Brain microvascular endothelial cell (primary cell): Measurements from ENCODE around the gene PDZRN3.

Source experiments
- DNase-seq: peaks from one replicate; pipeline ENCODE4 v3.0.0-alpha.2; 2020
- H3K27ac ChIP-seq: fragments of 250-450 bp; sonication (Bioruptor Pico); 2 replicates; pipeline ENCODE4 v1.5.1; 2020; ENCODE audit warnings: mild to moderate bottlenecking, moderate library complexity
- H3K27me3 ChIP-seq: fragments of 250-450 bp; sonication (Bioruptor Pico); replicated peaks from 2 replicates; pipeline ENCODE4 v1.5.1; 2020; ENCODE audit warnings: mild to moderate bottlenecking
- H3K36me3 ChIP-seq: fragments of 250-450 bp; sonication (Bioruptor Pico); replicated peaks from 2 replicates; pipeline ENCODE4 v1.5.1; 2020; ENCODE audit warnings: mild to moderate bottlenecking
- H3K4me3 ChIP-seq: 2 replicates; pipeline ENCODE4 v1.5.1; 2011; ENCODE audit warnings: low read depth, mild to moderate bottlenecking, control low read depth, low read length, moderate library complexity
- in situ Hi-C: cut with HindIII; loops from 2 replicates; pipeline ENCODE4 v1.10.0; 2017; ENCODE audit warnings: low sequenced_read_pairs, low pct_ligation_motif_present
- TF ChIP-seq, protein P1 (sequence below): IDR thresholded peaks from 2 replicates; pipeline ENCODE4 v1.5.1; 2011; ENCODE audit warnings: low read depth, mild to moderate bottlenecking, moderate library complexity, low read length, control low read depth, inconsistent platforms; ENCODE audit errors: missing control alignments

PDZRN3 gene

GRCh38 chr3:73409138-73409763, 215.5 kb downstream of the PDZRN3 start:
- TF ChIP-seq, protein P1, sequence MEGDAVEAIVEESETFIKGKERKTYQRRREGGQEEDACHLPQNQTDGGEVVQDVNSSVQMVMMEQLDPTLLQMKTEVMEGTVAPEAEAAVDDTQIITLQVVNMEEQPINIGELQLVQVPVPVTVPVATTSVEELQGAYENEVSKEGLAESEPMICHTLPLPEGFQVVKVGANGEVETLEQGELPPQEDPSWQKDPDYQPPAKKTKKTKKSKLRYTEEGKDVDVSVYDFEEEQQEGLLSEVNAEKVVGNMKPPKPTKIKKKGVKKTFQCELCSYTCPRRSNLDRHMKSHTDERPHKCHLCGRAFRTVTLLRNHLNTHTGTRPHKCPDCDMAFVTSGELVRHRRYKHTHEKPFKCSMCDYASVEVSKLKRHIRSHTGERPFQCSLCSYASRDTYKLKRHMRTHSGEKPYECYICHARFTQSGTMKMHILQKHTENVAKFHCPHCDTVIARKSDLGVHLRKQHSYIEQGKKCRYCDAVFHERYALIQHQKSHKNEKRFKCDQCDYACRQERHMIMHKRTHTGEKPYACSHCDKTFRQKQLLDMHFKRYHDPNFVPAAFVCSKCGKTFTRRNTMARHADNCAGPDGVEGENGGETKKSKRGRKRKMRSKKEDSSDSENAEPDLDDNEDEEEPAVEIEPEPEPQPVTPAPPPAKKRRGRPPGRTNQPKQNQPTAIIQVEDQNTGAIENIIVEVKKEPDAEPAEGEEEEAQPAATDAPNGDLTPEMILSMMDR, result no peak
- Histone ChIP-seq H3K27me3 (no peaks in the 10 kb centered on the region), H3K36me3 (no peaks in the 10 kb centered on the region), H3K27ac (no peak overlapping the region), H3K4me3 (no peak overlapping the region)
- no peak for DNase-seq
- in situ Hi-C loops, result no loop called here

- H3K27ac ChIP-seq, result no peak overlapping the region
- no peak for DNase-seq
- no peaks in the 10 kb centered on the region for H3K27me3 ChIP-seq
- in situ Hi-C loops, result no loop called here
- TF ChIP-seq, protein P1, result no peak
- H3K4me3 ChIP-seq, result no peak overlapping the region
- H3K36me3 ChIP-seq, result no peaks in the 10 kb centered on the region
These were observed 216.1 kb downstream of the PDZRN3 start for GRCh38 chr3:73408634-73409033.

DNA sequence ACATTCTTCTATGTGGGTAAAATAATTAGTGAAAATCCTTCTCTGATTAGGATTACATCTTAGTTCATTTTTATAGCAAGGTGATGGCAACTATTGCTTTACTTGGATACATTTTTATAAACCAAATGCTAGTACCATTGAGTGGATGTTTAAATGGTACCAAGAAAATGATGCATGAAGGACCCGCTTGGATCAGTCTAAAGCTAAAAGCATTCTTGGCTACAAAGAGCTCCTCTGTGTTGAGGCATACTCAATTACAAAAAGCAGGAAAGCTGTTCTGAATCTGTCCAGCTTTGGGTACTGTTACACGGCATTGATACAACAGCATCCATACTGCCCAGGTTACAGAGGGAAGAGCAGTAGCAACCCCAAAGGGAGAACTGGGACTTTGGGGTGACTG, 217.2 kb downstream of the PDZRN3 start:
- Histone ChIP-seq H3K27ac (no peak overlapping the region), H3K4me3 (no peak overlapping the region), H3K36me3 (no peaks in the 10 kb centered on the region), H3K27me3 (no peaks in the 10 kb centered on the region)
- no peak for DNase-seq
- TF ChIP-seq, protein P1, result no peak
- in situ Hi-C loops, result no loop called here

DNA sequence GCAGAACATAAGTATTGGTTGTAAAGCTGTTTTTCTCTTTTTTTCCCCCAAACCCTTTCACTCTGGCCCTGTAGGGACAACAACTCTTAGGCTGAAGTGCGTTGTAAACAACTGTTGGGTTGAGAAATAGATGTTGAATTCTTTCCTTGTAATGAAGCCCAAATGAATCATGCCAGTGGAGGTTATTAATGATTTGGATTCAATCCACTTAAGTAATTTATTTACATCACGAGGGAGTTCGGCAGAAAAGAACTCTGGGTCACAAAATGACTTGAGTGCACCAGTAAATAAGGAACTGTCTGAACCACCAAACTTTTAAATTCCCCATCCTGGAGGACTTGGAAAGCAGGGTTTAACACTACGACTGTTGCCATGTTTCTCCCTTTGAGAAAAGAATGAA, 218.9 kb downstream of the PDZRN3 start:
- Histone ChIP-seq H3K27me3 (no peaks in the 10 kb centered on the region), H3K27ac (no peak overlapping the region), H3K36me3 (no peaks in the 10 kb centered on the region), H3K4me3 (no peak overlapping the region)
- in situ Hi-C loops, result no loop called here
- no peak for DNase-seq
- TF ChIP-seq, protein P1, result no peak

- no peaks in the 10 kb centered on the region for H3K27me3 ChIP-seq
- in situ Hi-C loops, result no loop called here
- H3K4me3 ChIP-seq, result no peak overlapping the region
- no peaks in the 10 kb centered on the region for H3K36me3 ChIP-seq
- no peak for DNase-seq
- no peak overlapping the region for H3K27ac ChIP-seq
- TF ChIP-seq, protein P1, result no peak
These were observed 219.7 kb downstream of the PDZRN3 start for GRCh38 chr3:73405000-73405399.

GRCh38 chr3:73404435-73404834, 220.3 kb downstream of the PDZRN3 start:
- Histone ChIP-seq H3K4me3 (no peak overlapping the region), H3K36me3 (no peaks in the 10 kb centered on the region), H3K27ac (no peak overlapping the region), H3K27me3 (no peaks in the 10 kb centered on the region)
- TF ChIP-seq, protein P1, result no peak
- no peak for DNase-seq
- in situ Hi-C loops, result no loop called here
